Fibroblast of skin of left biceps (primary cell): ENCODE measurements around the gene ST6GAL1.
"Not testable (repeated sequence)": the region's sequence is repeated elsewhere in the genome, so short reads cannot be mapped to it uniquely, and the experiment has no call there.

Source experiments
- DNase-seq, 2 experiments: peaks; one replicate each; pipeline ENCODE4 v3.0.0-alpha.2; 2013; ENCODE audit warnings: low read depth in 2 of 2

Gene ST6GAL1

DNA sequence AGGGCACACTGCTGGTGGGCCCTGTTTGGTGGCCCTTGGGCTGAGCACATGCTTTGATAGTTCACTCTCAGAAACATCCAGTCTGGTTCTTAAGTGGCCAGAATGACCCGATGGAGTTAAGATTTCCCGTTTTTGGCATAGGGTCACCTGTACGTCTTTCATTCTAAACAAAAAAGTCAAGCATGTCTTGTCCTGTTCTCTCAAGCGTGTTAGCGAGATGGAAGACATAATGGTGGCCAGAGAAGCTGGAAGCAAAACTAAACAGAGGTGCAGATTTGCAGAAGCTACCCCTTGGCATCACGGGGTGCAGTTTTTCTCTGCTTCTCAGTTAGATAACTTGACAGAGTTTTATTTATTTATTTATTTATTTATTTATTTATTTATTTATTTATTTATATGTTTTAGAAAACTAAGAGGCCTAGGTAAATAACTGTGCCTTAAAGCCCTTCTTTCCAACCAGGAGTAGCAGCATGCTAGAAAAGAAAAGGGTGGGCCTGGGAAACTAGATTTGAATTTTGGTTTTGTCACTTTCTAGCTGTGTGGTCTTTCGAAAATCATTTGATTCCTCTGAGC, 63.0 kb downstream of the ST6GAL1 start:
- no peak for DNase-seq

DNA sequence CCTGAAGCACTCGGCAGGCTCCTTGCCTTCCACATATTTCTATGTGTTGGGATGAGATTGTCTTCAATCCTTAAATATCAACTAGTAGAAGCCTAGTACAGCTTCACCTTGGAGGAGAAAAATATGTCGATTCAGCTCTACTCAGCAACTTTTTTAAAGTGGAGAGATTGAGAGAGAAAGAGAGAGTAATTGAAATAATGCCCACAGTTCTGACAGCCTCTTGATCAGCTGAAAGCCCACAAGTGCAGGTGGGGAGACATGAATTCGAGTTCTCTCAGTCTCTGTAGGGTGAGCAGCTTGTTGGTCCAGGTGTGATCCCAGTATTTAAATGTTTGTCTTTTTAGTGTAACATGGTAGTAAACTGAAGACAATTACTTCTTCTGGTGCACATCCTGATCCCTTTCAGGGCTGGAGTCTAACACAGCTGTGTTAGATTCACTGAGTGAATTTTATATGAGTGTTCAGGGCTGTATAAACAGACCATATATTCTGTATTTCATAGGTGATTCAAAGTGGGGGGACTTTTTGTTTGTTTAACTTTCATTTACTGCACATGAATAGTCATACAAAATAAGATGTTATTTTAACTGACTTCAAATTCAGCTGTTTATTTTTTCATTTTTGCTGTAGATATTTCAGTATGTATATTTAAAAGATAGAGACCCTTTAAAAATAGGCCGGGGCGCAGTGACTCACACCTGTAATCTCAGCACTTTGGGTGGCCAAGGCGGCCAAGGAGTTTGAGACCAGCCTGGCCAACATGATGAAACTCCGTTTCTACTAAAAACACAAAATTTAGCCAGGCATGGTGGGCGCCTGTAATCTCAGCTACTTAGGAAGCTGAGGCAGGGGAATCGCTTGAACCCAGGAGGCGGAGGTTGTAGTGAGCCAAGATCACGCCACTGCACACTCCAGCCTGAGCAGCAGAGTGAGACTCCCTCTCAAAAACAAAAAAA, 64.0 kb downstream of the ST6GAL1 start:
- no peak for DNase-seq

GRCh38 chr3:186996356-186996755, 66.0 kb downstream of the ST6GAL1 start:
- DNase-seq, result no peak

- DNase-seq, result no peak
Measured at GRCh38 chr3:186997061-186997460, 66.7 kb downstream of the ST6GAL1 start.

DNA sequence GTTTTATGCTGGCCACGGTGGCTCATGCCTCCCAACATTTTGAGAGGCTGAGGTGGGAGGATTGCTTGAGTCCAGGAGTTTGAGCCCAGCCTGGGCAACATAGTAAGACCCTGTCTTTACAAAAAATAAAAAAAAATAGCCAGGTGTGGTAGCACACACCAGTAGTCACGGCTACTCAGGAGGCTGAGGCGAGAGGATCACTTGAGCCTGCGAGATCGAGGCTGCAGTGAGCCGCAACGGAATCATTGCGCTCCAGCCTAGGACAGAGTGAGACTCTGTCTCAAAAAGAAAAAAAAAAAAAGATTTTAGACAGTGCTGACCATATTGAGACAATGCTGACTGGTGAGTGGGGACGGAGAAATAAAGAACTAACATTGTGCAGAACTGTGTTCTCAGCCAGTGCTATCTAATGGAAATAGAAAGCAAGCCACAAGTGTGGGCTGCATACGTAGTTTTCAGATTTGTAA, 67.2 kb downstream of the ST6GAL1 start:
- DNase-seq, result no peak

DNA sequence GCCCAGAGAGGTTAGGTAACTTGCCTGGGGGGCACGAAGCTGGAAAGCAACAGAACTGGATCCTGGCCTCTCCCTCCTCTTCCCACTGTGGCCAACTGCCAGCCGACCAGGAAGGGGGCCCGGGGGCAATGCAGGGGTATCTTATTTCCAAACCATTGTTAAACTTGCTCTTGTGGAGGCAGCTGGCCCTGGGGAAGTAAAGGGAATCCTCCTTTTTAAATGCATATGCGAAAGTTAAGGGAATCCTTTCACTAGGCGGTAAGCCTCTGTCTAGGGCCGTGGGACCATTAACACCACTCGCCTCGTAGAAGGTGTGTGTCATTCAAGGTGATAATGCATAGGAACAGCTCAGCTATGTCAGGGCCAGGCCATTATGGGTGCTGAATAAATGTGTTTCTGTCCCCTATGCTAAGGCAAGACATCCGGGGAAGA, 68.6 kb downstream of the ST6GAL1 start:
- no peak for DNase-seq

GRCh38 chr3:187000711-187001151, 70.4 kb downstream of the ST6GAL1 start:
- DNase-seq, result no peak

- no peak for DNase-seq
Measured at GRCh38 chr3:187002915-187003314, 72.6 kb downstream of the ST6GAL1 start.

GRCh38 chr3:187005827-187006481, 75.6 kb downstream of the ST6GAL1 start:
- DNase-seq, result no peak

GRCh38 chr3:187006864-187007630, 76.7 kb downstream of the ST6GAL1 start:
- DNase-seq, result no peak

GRCh38 chr3:187010382-187010781, 80.1 kb downstream of the ST6GAL1 start:
- DNase-seq, result not testable (repeated sequence)

DNA sequence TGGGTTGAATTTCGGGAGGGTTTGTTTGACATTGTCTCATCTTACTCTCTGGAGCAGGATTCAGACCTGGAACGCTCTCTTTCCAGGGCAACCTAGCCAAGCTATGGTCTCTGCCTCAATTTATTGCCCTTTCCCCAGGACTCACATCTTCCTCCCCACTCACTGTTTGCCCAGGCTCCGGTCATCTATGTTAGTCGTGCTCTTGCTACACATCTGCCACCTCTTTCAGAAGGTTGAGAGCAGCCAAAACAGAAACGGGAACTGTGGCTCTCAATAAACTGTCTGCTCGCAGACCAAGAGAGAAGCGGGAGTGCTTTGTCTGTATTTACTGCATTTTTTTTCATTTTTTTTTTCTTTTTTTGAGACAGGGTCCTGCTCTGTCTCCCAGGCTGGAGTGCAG, 81.6 kb downstream of the ST6GAL1 start:
- DNase-seq, result no peak

GRCh38 chr3:187012609-187013051, 82.3 kb downstream of the ST6GAL1 start:
- DNase-seq, result no peak

- no peak for DNase-seq
Measured at GRCh38 chr3:187013159-187013716, 82.9 kb downstream of the ST6GAL1 start.

DNA sequence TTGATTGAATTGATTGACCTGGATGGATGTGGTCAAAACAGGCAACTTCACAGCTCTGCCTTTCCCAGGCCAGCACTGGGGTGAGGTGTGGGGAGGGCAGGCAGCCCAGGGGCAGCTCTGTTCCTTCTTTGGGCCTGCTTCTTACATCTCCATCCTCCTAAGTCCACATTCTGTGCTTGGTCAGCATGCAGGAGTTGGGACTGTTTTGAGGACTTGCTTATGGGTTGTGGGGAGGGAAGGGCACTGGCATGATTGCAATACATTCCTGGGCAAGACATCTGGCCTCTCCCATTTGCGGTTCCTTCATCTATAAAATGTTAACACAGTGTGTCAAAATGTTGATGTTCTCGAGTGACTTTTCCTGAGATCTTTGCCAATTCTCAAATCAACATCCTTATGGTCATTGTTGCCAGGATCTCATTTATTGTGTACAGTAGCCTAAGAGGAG, 84.1 kb downstream of the ST6GAL1 start:
- no peak for DNase-seq

- no peak for DNase-seq
Measured at GRCh38 chr3:187015903-187016638, 85.7 kb downstream of the ST6GAL1 start.

GRCh38 chr3:187016639-187017345, 86.5 kb downstream of the ST6GAL1 start:
- no peak for DNase-seq

GRCh38 chr3:187017511-187018230, 87.3 kb downstream of the ST6GAL1 start:
- DNase-seq, result no peak

DNA sequence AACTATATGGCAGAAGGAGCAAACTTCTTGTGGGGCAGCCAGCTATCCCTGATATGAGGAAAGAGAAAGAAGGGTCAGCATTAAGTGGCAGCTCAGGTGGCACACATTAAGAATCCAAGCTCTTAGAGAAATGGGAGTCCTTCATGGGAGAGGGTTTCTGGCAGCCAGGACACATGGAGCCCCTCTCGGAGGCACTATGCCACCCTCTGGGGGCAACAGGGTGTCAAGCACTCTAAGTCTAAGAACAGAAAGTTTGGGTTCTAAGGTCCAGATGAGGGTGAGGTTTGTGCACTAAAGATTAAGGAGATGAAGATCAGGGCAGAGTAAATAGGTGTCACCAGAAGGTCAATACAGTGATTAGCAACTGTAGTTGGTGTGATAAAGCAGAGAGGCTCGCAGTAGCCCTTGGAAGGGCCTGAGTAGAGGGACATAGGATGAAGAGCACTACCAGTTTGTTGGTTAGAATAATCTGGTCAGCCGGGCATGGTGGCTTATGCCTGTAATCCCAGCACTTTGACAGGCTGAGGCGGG, 89.3 kb downstream of the ST6GAL1 start:
- no peak for DNase-seq
